Tibial nerve (tissue), 4 donors: ENCODE results near the gene PDE3A. TPM values are rescaled to one million over a fixed set of nuclear protein-coding genes. Genes with fewer than 3 reads are reported as not detected.
"Not testable (repeated sequence)": the region's sequence is repeated elsewhere in the genome, so short reads cannot be mapped to it uniquely, and the experiment has no call there.

Experiments used
- DNase-seq, 2 donors: peaks; one replicate each; pipeline ENCODE4 v3.0.0-alpha.2; 2019; ENCODE audit warnings: low spot score in 2 of 2
- H3K27ac ChIP-seq, 4 donors: fragments of 200-600 bp; sonication (generic) in 3 of 4; one replicate each; pipeline ENCODE4 v1.5.1; 2017 to 2019; ENCODE audit warnings: mild to moderate bottlenecking in 1 of 4
- H3K27me3 ChIP-seq, 2 donors: fragments of 200-600 bp; sonication (generic) in 1 of 2; one replicate each; pipeline versions ENCODE4 v1.5.1 to v1.6.0; 2017 to 2019
- H3K36me3 ChIP-seq, 3 donors: fragments of 200-600 bp; sonication (generic); one replicate each; pipeline ENCODE4 v1.5.1; 2018 to 2019
- H3K4me1 ChIP-seq, 4 donors: fragments of 200-600 bp; sonication (generic) in 3 of 4; one replicate each; pipeline ENCODE4 v1.5.1; 2017 to 2019
- H3K4me3 ChIP-seq, 4 donors: fragments of 200-600 bp; sonication (generic) in 3 of 4; one replicate each; pipeline ENCODE4 v1.5.1; 2017 to 2019; ENCODE audit warnings: mild to moderate bottlenecking in 1 of 4, moderate library complexity in 1 of 4
- H3K9me3 ChIP-seq, 4 donors: fragments of 200-600 bp; sonication (generic) in 3 of 4; one replicate each; pipeline ENCODE4 v1.5.1; 2017 to 2019
- CTCF ChIP-seq, 5 experiments: fragments of 200-600 bp in 3 of 5; fragments of 450-650 bp in 2 of 5; sonication (generic) in 3 of 5; IDR thresholded peaks; one replicate each; pipeline ENCODE4 v1.5.1; 2016 to 2019; ENCODE audit warnings: antibody characterized with exemption in 5 of 5, mild to moderate bottlenecking in 3 of 5, moderate library complexity in 2 of 5
- EP300 ChIP-seq, 2 donors: sonication (generic); formaldehyde crosslinking; IDR thresholded peaks; one replicate each; pipeline ENCODE4 v1.6.1; 2017; ENCODE audit warnings: antibody characterized with exemption in 2 of 2, mild to moderate bottlenecking in 1 of 2
- POLR2A ChIP-seq, 2 donors: fragments of 450-650 bp; IDR thresholded peaks; one replicate each; pipeline ENCODE4 v1.6.1; 2017; ENCODE audit warnings: antibody characterized with exemption in 2 of 2, mild to moderate bottlenecking in 2 of 2, moderate library complexity in 2 of 2
- WGBS, 2 donors: methylation state at CpG; one replicate each; pipeline ENCODE4 v1.1.5; 2018; 5-methylcytosine and 5-hydroxymethylcytosine counted together
- total RNA-seq, 4 donors: library from RNA; depleted of rRNA; stranded (reverse); fragments of >200 nt; gene quantifications; one replicate each; pipeline ENCODE4 v1.1.0, GENCODE V29; 2016

The PDE3A gene
- total RNA-seq, 4 donors from 2014 or later = 11.4 to 17.6 (median 12.9) TPM

- Histone ChIP-seq H3K27me3 (no peaks in the 10 kb centered on the region), H3K27ac (no peak overlapping the region), H3K9me3 (no peaks in the 10 kb centered on the region), H3K4me3 (no peak overlapping the region), H3K4me1 (peaks cover 0 to 18% (median 0%) of the 10 kb centered on the region in 4 donors), H3K36me3 (no peaks in the 10 kb centered on the region)
- DNase-seq = peak in 1 of 2 donors; percentile 64
- 20 to 21% methylated on average over 2 of the region's 2 CpGs for WGBS, 2 donors
- TF ChIP-seq EP300 (IDR thresholded peaks at IDR 0.05) (no peak), POLR2A (IDR thresholded peaks at IDR 0.05) (no peak), CTCF (IDR thresholded peaks at IDR 0.05) (peak; percentile 44 to 61 (median 49))
Observed at GRCh38 chr12:20549108-20549719, 180.9 kb downstream of the PDE3A start.

- not testable (repeated sequence) for DNase-seq
Observed at GRCh38 chr12:20551742-20552442, 183.6 kb downstream of the PDE3A start.

GRCh38 chr12:20552586-20552985 is 184.2 kb downstream of the PDE3A start:
- H3K27ac ChIP-seq, H3K4me3 ChIP-seq, H3K9me3 ChIP-seq, H3K27me3 ChIP-seq, H3K36me3 ChIP-seq, DNase-seq: not testable (repeated sequence)
- H3K4me1 ChIP-seq = peaks cover 0 to 17% (median 0%) of the 10 kb centered on the region in 4 donors
- WGBS, 2 donors = 94 to 95% methylated on average over 14 to 22 of the region's 23 CpGs

More at GRCh38 chr12:20551742-20552442, 183.6 kb downstream of the PDE3A start:
- WGBS, 2 donors = 97 to 98% methylated on average over 48 of the region's 48 CpGs
- H3K27me3 ChIP-seq, H3K4me3 ChIP-seq, H3K27ac ChIP-seq, H3K9me3 ChIP-seq, H3K36me3 ChIP-seq: not testable (repeated sequence)
- H3K4me1 ChIP-seq = peaks cover 0 to 18% (median 0%) of the 10 kb centered on the region in 4 donors

GRCh38 chr12:20555015-20555414 is 186.7 kb downstream of the PDE3A start:
- no peak overlapping the region for H3K4me3 ChIP-seq
- no peaks in the 10 kb centered on the region for H3K36me3 ChIP-seq
- DNase-seq = no peak
- H3K27ac ChIP-seq = no peak overlapping the region
- TF ChIP-seq POLR2A (IDR thresholded peaks at IDR 0.05) = no peak
- no peak for TF ChIP-seq CTCF (IDR thresholded peaks at IDR 0.05)
- no peak for TF ChIP-seq EP300 (IDR thresholded peaks at IDR 0.05)
- H3K27me3 ChIP-seq = no peaks in the 10 kb centered on the region
- H3K4me1 ChIP-seq = no peaks in the 10 kb centered on the region
- H3K9me3 ChIP-seq = no peaks in the 10 kb centered on the region
- WGBS, 2 donors = 97 to 99% methylated on average over 10 of the region's 10 CpGs

- no peaks in the 10 kb centered on the region for H3K4me1 ChIP-seq
- no peak overlapping the region for H3K4me3 ChIP-seq
- DNase-seq = no peak
- TF ChIP-seq CTCF (IDR thresholded peaks at IDR 0.05) (no peak), EP300 (IDR thresholded peaks at IDR 0.05) (no peak), POLR2A (IDR thresholded peaks at IDR 0.05) (no peak)
- no peak overlapping the region for H3K27ac ChIP-seq
- no peaks in the 10 kb centered on the region for H3K36me3 ChIP-seq
- no peaks in the 10 kb centered on the region for H3K27me3 ChIP-seq
- H3K9me3 ChIP-seq = no peaks in the 10 kb centered on the region
- 85 to 88% methylated on average over 3 of the region's 3 CpGs for WGBS, 2 donors
Observed at GRCh38 chr12:20555771-20556170, 187.4 kb downstream of the PDE3A start.

- Histone ChIP-seq H3K4me3 (no peak overlapping the region), H3K27ac (no peak overlapping the region), H3K36me3 (no peaks in the 10 kb centered on the region), H3K4me1 (no peaks in the 10 kb centered on the region), H3K27me3 (no peaks in the 10 kb centered on the region), H3K9me3 (no peaks in the 10 kb centered on the region)
- WGBS, 2 donors = 38 to 47% methylated on average over 1 of the region's 1 CpG
- no peak for DNase-seq
- no peak for TF ChIP-seq EP300 (IDR thresholded peaks at IDR 0.05)
- no peak for TF ChIP-seq CTCF (IDR thresholded peaks at IDR 0.05)
- no peak for TF ChIP-seq POLR2A (IDR thresholded peaks at IDR 0.05)
Observed at GRCh38 chr12:20557096-20557495, 188.8 kb downstream of the PDE3A start.
